GM12878 (cell line): ENCODE results near the gene USH2A. TPM values are rescaled to one million over a fixed set of nuclear protein-coding genes. Genes with fewer than 3 reads are reported as not detected.

Experiments
- ATAC-seq: fragments of 200-7000 bp; cut with Tn5 transposase; 3 replicates; pipeline ENCODE4 v1.9.1; 2020; ENCODE audit warnings: mild to moderate bottlenecking, moderate library complexity
- BruUV-seq: library from RNA; stranded (reverse); fragments of 400-500 nt; replicated peaks from 2 replicates; lab custom pipeline; 2021; lab: Mats Ljungman, UMichigan
- CTCF ChIA-PET: fragments of 300-600 bp; sonication (Branson Sonifier 250); formaldehyde crosslinking; extraction: SDS; loops from one replicate; lab custom pipeline; 2021; ENCODE audit warnings: inconsistent platforms; lab: Yijun Ruan, JAX
- POLR2A ChIA-PET: fragments of 350-600 bp; formaldehyde crosslinking; extraction: SDS; loops from one replicate; lab custom pipeline; 2021; ENCODE audit warnings: inconsistent platforms; lab: Charles Lee
- RAD21 ChIA-PET: fragments of 300-600 bp; sonication (Branson Sonifier 250); formaldehyde crosslinking; loops from one replicate; lab custom pipeline; 2023; ENCODE audit warnings: antibody characterized with exemption; ENCODE audit not compliant: unreplicated experiment; lab: Charles Lee
- SMC1A ChIA-PET: fragments of 300-600 bp; sonication (Branson Sonifier 250); formaldehyde crosslinking; loops from one replicate; lab custom pipeline; 2023; ENCODE audit not compliant: unreplicated experiment, uncharacterized antibody; lab: Charles Lee
- DNase-seq: peaks from one replicate; pipeline ENCODE4 v3.0.0-alpha.2; 2011; ENCODE audit warnings: low read depth, low spot score
- FAIRE-seq: peaks from 3 replicates; lab custom pipeline; 2011; peaks lifted over from hg19 to GRCh38; lab: Jason Lieb, UNC
- H2AFZ ChIP-seq: 2 replicates; pipeline ENCODE4 v1.6.0; 2011; ENCODE audit warnings: low read depth, low read length, control low read depth; ENCODE audit not compliant: control insufficient read depth
- H3K27ac ChIP-seq: 2 replicates; pipeline ENCODE4 v1.5.1; 2011; ENCODE audit warnings: control low read depth; ENCODE audit not compliant: control insufficient read depth, insufficient read depth
- H3K27me3 ChIP-seq, 2 experiments: replicated peaks in 1 of 2; 2 replicates each; pipeline versions ENCODE4 v1.6.0 to v1.6.1; 2011; ENCODE audit warnings: low read length in 1 of 2; ENCODE audit not compliant: control insufficient read depth in 2 of 2, insufficient read depth in 2 of 2
- H3K36me3 ChIP-seq, 2 experiments: 2 replicates each; pipeline ENCODE4 v1.5.1; 2011; ENCODE audit warnings: low read length in 1 of 2; ENCODE audit not compliant: control insufficient read depth in 2 of 2, insufficient read depth in 2 of 2
- H3K4me1 ChIP-seq: 2 replicates; pipeline ENCODE4 v1.6.1; 2011; ENCODE audit warnings: mild to moderate bottlenecking, low read length, moderate library complexity, mixed read lengths; ENCODE audit not compliant: control insufficient read depth, insufficient read depth
- H3K4me2 ChIP-seq: 2 replicates; pipeline ENCODE4 v1.6.0; 2011; ENCODE audit warnings: control low read depth; ENCODE audit not compliant: control insufficient read depth, insufficient read depth
- H3K4me3 ChIP-seq: fragments of 200-600 bp; sonication (generic); 2 replicates; pipeline ENCODE4 v1.5.1; 2016
- H3K79me2 ChIP-seq: 2 replicates; pipeline ENCODE4 v1.6.0; 2011; ENCODE audit warnings: low read length; ENCODE audit not compliant: control insufficient read depth, insufficient read depth
- H3K9ac ChIP-seq: 2 replicates; pipeline ENCODE4 v1.8.0; 2011; ENCODE audit warnings: low read length, control low read depth, mixed read lengths; ENCODE audit not compliant: control insufficient read depth, insufficient read depth
- H3K9me3 ChIP-seq: replicated peaks from 3 replicates; pipeline ENCODE4 v1.5.1; 2011; ENCODE audit warnings: mild to moderate bottlenecking, low read length; ENCODE audit not compliant: control insufficient read depth, insufficient read depth
- H4K20me1 ChIP-seq: 2 replicates; pipeline ENCODE4 v1.6.0; 2011; ENCODE audit not compliant: control insufficient read depth, insufficient read depth
- CBX5 ChIP-seq: sonication (generic); IDR thresholded peaks from 2 replicates; pipeline ENCODE4 v1.6.1; 2016; ENCODE audit warnings: low read depth, moderate library complexity, mild to moderate bottlenecking, inconsistent platforms
- EZH2 ChIP-seq: IDR thresholded peaks from 2 replicates; pipeline ENCODE4 v1.6.1; 2012; ENCODE audit warnings: low read depth, mild to moderate bottlenecking, control low read depth, inconsistent platforms, low read length, borderline replicate concordance; ENCODE audit not compliant: control insufficient read depth
- HCFC1 ChIP-seq: fragments of 150-350 bp; IDR thresholded peaks from 2 replicates; pipeline ENCODE4 v1.6.1; 2014; ENCODE audit warnings: low read length
- JUND ChIP-seq: IDR thresholded peaks from 2 replicates; pipeline ENCODE4 v1.6.1; 2012; ENCODE audit warnings: low read depth, mild to moderate bottlenecking, low read length, improper control_type of control experiment, moderate library complexity
- PAX5 ChIP-seq: IDR thresholded peaks from 2 replicates; pipeline ENCODE4 v1.6.1; 2011; ENCODE audit warnings: low read depth, low read length, borderline replicate concordance
- PML ChIP-seq: IDR thresholded peaks from 2 replicates; pipeline ENCODE4 v1.6.1; 2012; ENCODE audit warnings: low read length, inconsistent platforms
- REST ChIP-seq: IDR thresholded peaks from 2 replicates; pipeline ENCODE4 v1.6.1; 2012; ENCODE audit warnings: mild to moderate bottlenecking, low read depth, low read length
- SMC3 ChIP-seq: IDR thresholded peaks from 2 replicates; pipeline ENCODE4 v1.6.1; 2011; ENCODE audit warnings: low read length, improper control_type of control experiment, borderline replicate concordance
- SPI1 ChIP-seq: IDR thresholded peaks from 2 replicates; pipeline ENCODE4 v1.6.1; 2011; ENCODE audit warnings: low read depth, mild to moderate bottlenecking, low read length, moderate library complexity, borderline replicate concordance; ENCODE audit not compliant: insufficient read depth
- STAT3 ChIP-seq: IDR thresholded peaks from 2 replicates; pipeline ENCODE4 v1.6.1; 2011; ENCODE audit warnings: low read depth, low read length, improper control_type of control experiment
- TCF3 ChIP-seq: IDR thresholded peaks from 2 replicates; pipeline ENCODE4 v1.6.1; 2012; ENCODE audit warnings: low read depth, mild to moderate bottlenecking, low read length, borderline replicate concordance; ENCODE audit not compliant: insufficient read depth
- USF1 ChIP-seq: IDR thresholded peaks from 2 replicates; pipeline ENCODE4 v1.6.1; 2011; ENCODE audit warnings: borderline replicate concordance, low read depth, mild to moderate bottlenecking, moderate library complexity, mixed read lengths, low read length; ENCODE audit not compliant: insufficient read depth; ENCODE audit errors: extremely low read length
- ZNF217 ChIP-seq: fragments of 450-650 bp; IDR thresholded peaks from 2 replicates; pipeline ENCODE4 v1.6.1; 2017; ENCODE audit warnings: antibody characterized with exemption, mild to moderate bottlenecking
- ZNF687 ChIP-seq: fragments of 450-650 bp; IDR thresholded peaks from 2 replicates; pipeline ENCODE4 v1.6.1; 2017; ENCODE audit warnings: mild to moderate bottlenecking, moderate library complexity
- WGBS: methylation state at CpG from one replicate; pipeline ENCODE4 v1.1.6; 2016; ENCODE audit warnings: low lambda C conversion rate; ENCODE audit not compliant: insufficient replicate concordance, insufficient coverage; ENCODE audit errors: missing lambda C conversion rate; 5-methylcytosine and 5-hydroxymethylcytosine counted together
- in situ Hi-C: fragments of 300-500 bp; cut with MboI; formaldehyde crosslinking; loops from 9 replicates; pipeline ENCODE4 v1.14.3; 2018; ENCODE audit warnings: mixed read lengths
- intact Hi-C: fragments of 100-400 bp; cut with micrococcal nuclease; formaldehyde crosslinking; loops from one replicate; pipeline ENCODE4 v1.14.2; 2022; ENCODE audit not compliant: unreplicated experiment
- polyA plus RNA-seq, 11 experiments: library from polyadenylated mRNA; depleted of rRNA in 4 of 11; unstranded in 6 of 11; stranded (reverse) in 5 of 11; fragments of >200 nt; fragmentation: Nextera tagmentation in 4 of 11; fragmentation: Illumina TruSeq in 1 of 11; extraction: Ambion mirVana in 4 of 11; extraction: Trizol in 1 of 11; gene quantifications; 1 replicate in 1 of 11; 2 replicates in 10 of 11; pipeline versions ENCODE4 v1.2.1 to v1.2.3, GENCODE V29; 2011 to 2016; ENCODE audit warnings: inconsistent platforms in 2 of 11, missing spikeins in 2 of 11, low read depth in 1 of 11
- total RNA-seq, 4 experiments: library from RNA; depleted of rRNA in 3 of 4; stranded (reverse); fragments of >200 nt in 3 of 4; fragmentation: Illumina TruSeq in 1 of 4; extraction: Trizol in 1 of 4; gene quantifications; 2 replicates each; pipeline versions ENCODE4 v1.2.1 to v1.2.3, GENCODE V29; 2013 to 2021

The USH2A gene
- total and polyA plus RNA-seq, 10 of the 15 experiments (the other 5 are each of a cell fraction or from before 2014, with no cell fraction given), result under 0.01 to 0.20 (median 0.01) TPM; not detected in 2

- TF ChIP-seq TCF3, result no peak
- no peak for TF ChIP-seq USF1
- no peak for TF ChIP-seq HCFC1
- TF ChIP-seq REST, result no peak
- TF ChIP-seq STAT3, result no peak
- TF ChIP-seq, all 136 proteins: peak for 0
Observed at GRCh38 chr1:215651867-215652266, 771.4 kb downstream of the USH2A start (continued).

- Histone ChIP-seq H2AFZ (no peak overlapping the region), H3K9me3 (no peaks in the 10 kb centered on the region), H3K4me3 (no peak overlapping the region), H3K4me1 (no peaks in the 10 kb centered on the region), H3K9ac (no peak overlapping the region), H3K79me2 (no peaks in the 10 kb centered on the region), H3K27ac (no peak overlapping the region), H3K36me3 (no peaks in the 10 kb centered on the region), H3K4me2 (no peak overlapping the region), H3K27me3 (no peaks in the 10 kb centered on the region), H4K20me1 (no peaks in the 10 kb centered on the region)
- in situ Hi-C loops, result no loop called here
- FAIRE-seq (no peak), DNase-seq (no peak), ATAC-seq (no peak)
- ChIA-PET CTCF (interaction anchor here (1.0 to 1.6 kb wide), 4 partner anchors 12 to 82 kb away, joined by 3 to 4 read pairs (median 3); no protein-coding TSS in a partner anchor), SMC1A (interaction anchor here (1.2 to 2.7 kb wide), 4 partner anchors 8 to 22 kb away, joined by 3 to 13 read pairs (median 4); no protein-coding TSS in a partner anchor), POLR2A (interaction anchor here (0.6 to 0.7 kb wide), 3 partner anchors 7 to 46 kb away, joined by 4 read pairs; no protein-coding TSS in a partner anchor), RAD21 (interaction anchor here (0.7 to 1.2 kb wide), 3 partner anchors 12 to 43 kb away, joined by 3 to 4 read pairs (median 3); no protein-coding TSS in a partner anchor)
- intact Hi-C loops, result no loop called here
- WGBS, result 13% methylated on average over 9 of the region's 9 CpGs
- TF ChIP-seq ZNF217, result no peak
- no peak for TF ChIP-seq PML
- no peak for TF ChIP-seq CBX5
- no peak for TF ChIP-seq JUND
- TF ChIP-seq SMC3, result no peak
- no peak for TF ChIP-seq ZNF687
- TF ChIP-seq PAX5, result no peak
- no peak for TF ChIP-seq SPI1
- TF ChIP-seq EZH2, result no peak
- no TSS peak for BruUV-seq
Observed at GRCh38 chr1:215650446-215651149, 772.6 kb downstream of the USH2A start.
